ENCODE measurements around the gene COBLL1.

COBLL1 gene

GRCh38 chr2:164796999-164797398 is 44.6 kb downstream of the COBLL1 start:
- no peak for DNase-seq (ENCODE audit: low read depth)
- no peak overlapping the region for H3K4me3 ChIP-seq (ENCODE audit: low read length)
- TF ChIP-seq CTCF (conservative IDR thresholded peaks at IDR 0.05; ENCODE audit: low read depth, low read length) = no peak

DNA sequence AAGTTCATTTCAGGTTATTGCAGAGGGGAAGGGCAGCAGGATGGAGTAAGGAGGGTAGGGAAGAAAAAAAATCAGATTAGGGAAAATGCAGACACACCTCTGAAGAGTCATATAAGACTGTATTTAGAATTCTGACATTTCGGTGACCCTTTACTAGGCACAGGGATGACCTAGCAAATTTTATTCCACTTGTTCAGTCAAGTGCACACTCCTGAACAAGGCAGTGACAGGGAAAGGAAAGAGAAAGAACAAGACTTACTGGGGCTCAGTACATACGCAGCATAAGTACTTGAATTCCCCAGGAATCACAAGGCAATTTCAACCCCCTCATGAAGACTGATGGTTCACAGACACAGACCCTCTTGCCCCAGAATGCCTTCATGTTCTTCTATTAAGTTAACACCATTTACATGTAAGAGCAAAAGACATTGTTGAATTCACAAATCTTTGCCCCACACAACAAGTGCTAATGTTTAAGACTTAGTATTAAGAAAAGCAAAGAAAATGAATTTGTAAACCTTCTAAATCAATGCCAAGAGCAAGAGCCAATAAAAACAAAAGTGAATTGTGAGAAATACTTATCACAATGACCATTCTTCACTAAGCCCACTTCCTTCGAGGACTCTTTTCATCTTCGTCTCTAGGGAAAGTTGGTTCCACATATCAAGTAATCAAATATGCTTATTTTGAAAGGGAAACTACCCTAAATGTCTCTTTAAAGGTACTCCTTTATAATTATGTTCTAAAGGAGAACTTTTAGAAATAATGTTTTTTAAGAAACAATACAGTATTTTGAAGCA is 47.0 kb downstream of the COBLL1 start:
- H3K4me3 ChIP-seq (ENCODE audit: low read length) = no peak overlapping the region
- no peak for DNase-seq (ENCODE audit: low read depth)
- no peak for TF ChIP-seq CTCF (conservative IDR thresholded peaks at IDR 0.05; ENCODE audit: low read depth, low read length)

GRCh38 chr2:164794016-164794415 is 47.6 kb downstream of the COBLL1 start:
- H3K4me3 ChIP-seq (ENCODE audit: low read length) = no peak overlapping the region
- no peak for DNase-seq (ENCODE audit: low read depth)
- no peak for TF ChIP-seq CTCF (conservative IDR thresholded peaks at IDR 0.05; ENCODE audit: low read depth, low read length)

- DNase-seq (ENCODE audit: low read depth) = no peak
- no peak overlapping the region for H3K4me3 ChIP-seq (ENCODE audit: low read length)
- no peak for TF ChIP-seq CTCF (conservative IDR thresholded peaks at IDR 0.05; ENCODE audit: low read depth, low read length)
These were observed 48.1 kb downstream of the COBLL1 start for GRCh38 chr2:164793529-164793928.

DNA sequence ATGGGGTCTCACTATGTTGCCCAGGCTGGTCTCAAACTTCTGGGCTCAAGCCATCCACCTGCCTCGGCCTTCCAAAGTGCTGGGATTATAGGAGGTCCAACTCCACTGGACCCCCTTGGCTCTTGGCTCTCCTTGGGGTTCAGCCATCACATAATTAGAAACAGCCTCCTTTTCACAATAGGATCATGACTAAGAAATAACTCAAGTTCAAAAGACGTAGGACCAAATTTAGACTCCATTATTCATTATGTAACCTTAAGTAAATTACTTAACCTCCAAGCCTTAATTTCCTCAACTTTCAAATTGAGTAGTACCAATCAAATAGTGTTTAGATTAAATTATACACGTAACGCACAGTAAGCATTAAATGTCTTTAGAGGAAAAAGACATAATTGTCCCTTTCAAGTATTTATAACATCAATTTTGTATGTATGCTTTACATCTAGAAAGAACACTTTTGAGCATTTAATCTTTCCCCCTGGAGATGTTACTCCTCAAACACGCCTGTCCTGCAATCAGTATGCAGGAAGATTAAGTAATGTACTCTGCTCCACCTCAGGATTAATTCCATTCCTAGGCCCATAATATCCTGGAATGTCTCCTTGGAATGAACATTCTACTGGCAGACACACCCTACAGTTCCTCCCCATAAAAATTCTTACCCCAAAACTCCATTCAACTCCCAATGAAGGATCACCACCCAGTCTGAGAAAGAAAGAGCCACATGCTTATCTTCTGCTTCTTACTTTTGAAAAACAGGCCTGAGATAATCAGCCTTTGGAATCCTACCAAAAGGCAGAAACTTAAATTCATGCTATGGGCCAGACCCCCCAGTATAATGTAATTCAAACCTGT is 49.1 kb downstream of the COBLL1 start:
- no peak for DNase-seq (ENCODE audit: low read depth)
- no peak overlapping the region for H3K4me3 ChIP-seq (ENCODE audit: low read length)
- no peak for TF ChIP-seq CTCF (conservative IDR thresholded peaks at IDR 0.05; ENCODE audit: low read depth, low read length)

DNA sequence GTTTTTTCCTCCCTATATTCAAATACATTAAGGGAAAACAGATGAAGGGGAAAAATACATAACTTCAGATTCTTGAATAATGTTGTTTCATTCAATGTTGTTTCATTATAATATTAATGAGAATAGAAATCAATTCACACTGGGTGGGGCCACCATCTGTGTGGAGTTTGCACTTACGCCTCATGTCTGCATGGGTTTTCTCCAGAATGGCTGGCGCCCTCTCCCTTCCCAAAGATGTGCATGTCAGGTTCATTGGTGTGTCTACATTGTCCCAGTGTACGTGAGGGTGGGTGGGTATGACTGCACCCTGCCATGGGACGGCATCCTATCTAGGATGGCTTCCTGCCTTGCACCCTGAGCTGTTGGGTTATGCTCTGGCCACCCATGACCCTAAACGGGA is 51.7 kb downstream of the COBLL1 start:
- no peak overlapping the region for H3K4me3 ChIP-seq (ENCODE audit: low read length)
- DNase-seq (ENCODE audit: low read depth) = no peak
- TF ChIP-seq CTCF (conservative IDR thresholded peaks at IDR 0.05; ENCODE audit: low read depth, low read length) = no peak
